Trophoblast cell (in vitro differentiated cells and primary cell): ENCODE measurements around the gene RNF25. TPM values are rescaled to one million over a fixed set of nuclear protein-coding genes. Genes with fewer than 3 reads are reported as not detected.

Experiments used
- DNase-seq, 2 donors: peaks; one replicate each; pipeline ENCODE4 v3.0.0-alpha.2; 2016
- H2AFZ ChIP-seq: 2 replicates; pipeline ENCODE4 v1.6.1; 2013; ENCODE audit warnings: low read length, moderate library complexity, mild to moderate bottlenecking; ENCODE audit not compliant: insufficient read depth, poor library complexity
- H2AK5ac ChIP-seq: 2 replicates; pipeline ENCODE4 v1.6.1; 2013; ENCODE audit warnings: mild to moderate bottlenecking, low read length
- H2BK120ac ChIP-seq: 2 replicates; pipeline ENCODE4 v1.6.1; 2013; ENCODE audit warnings: low read length, mild to moderate bottlenecking, moderate library complexity; ENCODE audit not compliant: insufficient read depth, poor library complexity
- H2BK12ac ChIP-seq: 2 replicates; pipeline ENCODE4 v1.6.1; 2013; ENCODE audit warnings: mild to moderate bottlenecking, low read length, moderate library complexity
- H2BK5ac ChIP-seq: 2 replicates; pipeline ENCODE4 v1.6.1; 2013; ENCODE audit warnings: low read length, low read depth, moderate library complexity, mild to moderate bottlenecking; ENCODE audit not compliant: poor library complexity
- H3K14ac ChIP-seq: 2 replicates; pipeline ENCODE4 v1.6.1; 2013; ENCODE audit warnings: mild to moderate bottlenecking, low read length
- H3K18ac ChIP-seq: 2 replicates; pipeline ENCODE4 v1.6.1; 2013; ENCODE audit warnings: mild to moderate bottlenecking, low read length
- H3K23ac ChIP-seq: 2 replicates; pipeline ENCODE4 v1.6.1; 2013; ENCODE audit warnings: low read length
- H3K27ac ChIP-seq: 2 replicates; pipeline ENCODE4 v1.5.1; 2013; ENCODE audit warnings: low read depth, mild to moderate bottlenecking, inconsistent platforms, low read length, moderate library complexity
- H3K27me3 ChIP-seq: 2 replicates; pipeline ENCODE4 v1.6.1; 2013; ENCODE audit warnings: inconsistent platforms, mild to moderate bottlenecking, low read length, moderate library complexity; ENCODE audit not compliant: insufficient read depth
- H3K36me3 ChIP-seq, 2 experiments: 1 replicate in 1 of 2; 2 replicates in 1 of 2; pipeline ENCODE4 v1.6.1; 2013; ENCODE audit warnings: low read length in 2 of 2, mild to moderate bottlenecking in 2 of 2, moderate library complexity in 1 of 2; ENCODE audit not compliant: insufficient read depth in 2 of 2, control insufficient read depth in 1 of 2
- H3K4ac ChIP-seq: 2 replicates; pipeline ENCODE4 v1.6.1; 2013; ENCODE audit warnings: low read depth, mild to moderate bottlenecking, low read length, moderate library complexity
- H3K4me1 ChIP-seq, 2 experiments: 1 replicate in 1 of 2; 2 replicates in 1 of 2; pipeline ENCODE4 v1.6.1; 2013; ENCODE audit warnings: low read length in 2 of 2, mild to moderate bottlenecking in 2 of 2, moderate library complexity in 1 of 2; ENCODE audit not compliant: insufficient read depth in 2 of 2, control insufficient read depth in 1 of 2
- H3K4me2 ChIP-seq: 2 replicates; pipeline ENCODE4 v1.6.1; 2013; ENCODE audit warnings: inconsistent platforms, mild to moderate bottlenecking, low read length, moderate library complexity
- H3K4me3 ChIP-seq: 2 replicates; pipeline ENCODE4 v1.5.1; 2013; ENCODE audit warnings: mild to moderate bottlenecking, low read depth, low read length, inconsistent platforms
- H3K79me1 ChIP-seq: one replicate; pipeline ENCODE4 v1.6.1; 2013; ENCODE audit warnings: low read length
- H3K79me2 ChIP-seq: 2 replicates; pipeline ENCODE4 v1.6.1; 2013; ENCODE audit warnings: low read length, mild to moderate bottlenecking; ENCODE audit not compliant: control insufficient read depth, insufficient read depth, poor library complexity
- H3K9ac ChIP-seq: 2 replicates; pipeline ENCODE4 v1.6.1; 2013; ENCODE audit warnings: mild to moderate bottlenecking, low read length
- H3K9me3 ChIP-seq: 2 replicates; pipeline ENCODE4 v1.6.1; 2013; ENCODE audit warnings: low read depth, mild to moderate bottlenecking, control low read depth, inconsistent platforms, low read length; ENCODE audit not compliant: insufficient read depth
- H4K12ac ChIP-seq: 2 replicates; pipeline ENCODE4 v1.6.1; 2013; ENCODE audit warnings: low read depth, mild to moderate bottlenecking, low read length, moderate library complexity
- H4K8ac ChIP-seq: 2 replicates; pipeline ENCODE4 v1.6.1; 2013; ENCODE audit warnings: low read depth, mild to moderate bottlenecking, low read length, moderate library complexity
- H4K91ac ChIP-seq: one replicate; pipeline ENCODE4 v1.6.1; 2013; ENCODE audit warnings: low read depth, mild to moderate bottlenecking, low read length, moderate library complexity
- WGBS: extraction: QIAGEN DNeasy Blood & Tissue Kit; methylation state at CpG from one replicate; pipeline ENCODE4 v1.1.7; 2013; ENCODE audit warnings: missing lambda C conversion rate; ENCODE audit not compliant: insufficient read length, insufficient coverage; ENCODE audit errors: extremely low coverage; 5-methylcytosine and 5-hydroxymethylcytosine counted together
- polyA plus RNA-seq: library from polyadenylated mRNA; stranded (reverse); fragments of 200-250 nt; gene quantifications from 2 replicates; pipeline ENCODE4 v1.2.3, GENCODE V29; 2013

RNF25 gene, protein sequence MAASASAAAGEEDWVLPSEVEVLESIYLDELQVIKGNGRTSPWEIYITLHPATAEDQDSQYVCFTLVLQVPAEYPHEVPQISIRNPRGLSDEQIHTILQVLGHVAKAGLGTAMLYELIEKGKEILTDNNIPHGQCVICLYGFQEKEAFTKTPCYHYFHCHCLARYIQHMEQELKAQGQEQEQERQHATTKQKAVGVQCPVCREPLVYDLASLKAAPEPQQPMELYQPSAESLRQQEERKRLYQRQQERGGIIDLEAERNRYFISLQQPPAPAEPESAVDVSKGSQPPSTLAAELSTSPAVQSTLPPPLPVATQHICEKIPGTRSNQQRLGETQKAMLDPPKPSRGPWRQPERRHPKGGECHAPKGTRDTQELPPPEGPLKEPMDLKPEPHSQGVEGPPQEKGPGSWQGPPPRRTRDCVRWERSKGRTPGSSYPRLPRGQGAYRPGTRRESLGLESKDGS
- polyA plus RNA-seq, result 18.4 and 18.5 TPM in 2 replicates

- peak within 1 kb of the TSS; percentile 71 for H3K4me2 ChIP-seq
- peaks cover 8 to 15% of the 10 kb centered on the region in 2 experiments for H3K36me3 ChIP-seq
- H2BK12ac ChIP-seq, result peak within 1 kb of the TSS; percentile 2
- no CpG with 5 or more reads among the region's 49 CpGs for WGBS
- H4K91ac ChIP-seq, result peak within 1 kb of the TSS; percentile 49
- H3K4ac ChIP-seq, result peak within 1 kb of the TSS; percentile 5
- DNase-seq, result peak; percentile 76 to 87
- no peaks in the 10 kb centered on the region for H3K9me3 ChIP-seq
- H3K4me3 ChIP-seq, result peak within 1 kb of the TSS; percentile 98
- H3K18ac ChIP-seq, result peak within 1 kb of the TSS; percentile 23
- peak within 1 kb of the TSS; percentile 79 for H4K8ac ChIP-seq
- no peaks in the 10 kb centered on the region for H3K27me3 ChIP-seq
- H2BK5ac ChIP-seq, result no peak within 1 kb of the TSS
- peak within 1 kb of the TSS; percentile 37 for H2BK120ac ChIP-seq
- H3K27ac ChIP-seq, result peak within 1 kb of the TSS; percentile 47
- H3K79me2 ChIP-seq, result no peaks in the 10 kb centered on the region
- H3K9ac ChIP-seq, result peak within 1 kb of the TSS; percentile 89
- peaks cover 8% of the 10 kb centered on the region for H3K79me1 ChIP-seq
- no peak within 1 kb of the TSS for H3K23ac ChIP-seq
- peak within 1 kb of the TSS; percentile 48 for H2AK5ac ChIP-seq
- peak within 1 kb of the TSS; percentile 75 for H3K14ac ChIP-seq
- H4K12ac ChIP-seq, result peak within 1 kb of the TSS; percentile 71
- H3K4me1 ChIP-seq, result peaks cover 0 to 11% of the 10 kb centered on the region in 2 experiments
- H2AFZ ChIP-seq, result peak within 1 kb of the TSS; percentile 28
Observed at GRCh38 chr2:218671654-218672566, at the start of gene RNF25, which contains the start of gene STK36. RNF25 (minus strand) TSS chr2:218672002; CDS start chr2:218671970, 32 bp downstream. STK36 (plus strand) TSS chr2:218672086; CDS start chr2:218672830, 744 bp downstream.

GRCh38 chr2:218721488-218721887 is 49.7 kb upstream of the RNF25 start:
- H3K27ac ChIP-seq, result no peak overlapping the region
- peak overlapping the region; percentile 70 for H3K9ac ChIP-seq
- no peak overlapping the region for H3K4me3 ChIP-seq
- no peak overlapping the region for H4K8ac ChIP-seq
- H3K79me2 ChIP-seq, result no peaks in the 10 kb centered on the region
- H3K4me2 ChIP-seq, result no peak overlapping the region
- no peak overlapping the region for H3K23ac ChIP-seq
- H2BK12ac ChIP-seq, result no peak overlapping the region
- no peak overlapping the region for H2AK5ac ChIP-seq
- H4K91ac ChIP-seq, result no peak overlapping the region
- H3K9me3 ChIP-seq, result no peaks in the 10 kb centered on the region
- no peak overlapping the region for H4K12ac ChIP-seq
- no peak overlapping the region for H2AFZ ChIP-seq
- H2BK5ac ChIP-seq, result no peak overlapping the region
- no peak overlapping the region for H3K18ac ChIP-seq
- H3K4me1 ChIP-seq, result peaks cover 0 to 2% of the 10 kb centered on the region in 2 experiments
- H3K79me1 ChIP-seq, result no peaks in the 10 kb centered on the region
- peaks cover 2 to 3% of the 10 kb centered on the region in 2 experiments for H3K36me3 ChIP-seq
- H2BK120ac ChIP-seq, result no peak overlapping the region
- H3K27me3 ChIP-seq, result no peaks in the 10 kb centered on the region
- H3K4ac ChIP-seq, result no peak overlapping the region
- H3K14ac ChIP-seq, result no peak overlapping the region
- no peak for DNase-seq

DNA sequence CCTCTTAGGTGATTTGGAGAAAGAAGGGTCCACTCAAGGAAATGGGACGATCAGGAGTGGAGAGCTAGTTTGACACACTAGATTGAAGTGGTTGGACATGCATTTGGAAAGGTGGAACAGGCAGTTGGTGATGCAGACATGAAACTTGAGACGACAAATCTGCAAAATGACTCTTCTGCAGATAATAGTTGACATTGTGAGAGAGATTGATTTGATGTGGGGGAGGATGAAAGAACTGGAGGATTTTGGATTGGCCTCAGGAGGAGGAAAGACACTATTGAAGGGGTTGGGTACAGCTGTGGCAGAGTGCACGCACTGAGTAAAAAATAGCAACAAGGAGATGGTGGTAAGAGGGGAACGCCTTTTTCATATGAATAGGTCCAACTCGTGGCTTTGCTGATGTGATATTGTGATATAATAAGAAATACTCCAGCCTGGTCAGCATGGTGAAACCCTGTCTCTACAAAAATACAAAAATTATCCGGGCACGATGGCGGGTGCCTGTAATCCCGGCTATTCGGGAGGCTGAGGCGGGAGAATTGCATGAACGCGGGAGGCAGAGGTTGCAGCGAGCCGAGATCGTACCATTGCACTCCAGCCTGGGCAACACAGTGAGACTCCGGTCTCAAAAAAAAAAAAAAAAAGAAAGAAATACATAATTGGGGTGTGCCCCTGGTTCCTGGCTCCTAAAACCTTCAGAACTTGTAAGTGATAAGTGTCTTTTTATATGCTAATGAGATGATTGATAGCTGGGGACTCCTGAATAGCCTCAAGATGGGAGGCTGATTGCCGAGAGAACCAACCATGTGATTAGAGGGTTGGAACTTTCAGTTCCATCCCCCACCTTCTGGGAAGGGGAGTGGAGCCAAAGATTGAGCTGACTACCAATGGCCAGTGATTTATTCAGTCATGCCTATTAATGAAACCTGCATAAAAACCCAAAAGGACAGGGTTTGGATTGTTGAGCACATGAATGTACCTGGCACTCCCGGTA is 48.5 kb upstream of the RNF25 start:
- WGBS, result no CpG with 5 or more reads among the region's 19 CpGs
- no peak overlapping the region for H2BK12ac ChIP-seq

More for the DNA sequence above, 48.5 kb upstream of the RNF25 start:
- DNase-seq, result no peak
- H3K14ac ChIP-seq, result no peak overlapping the region
- H3K4ac ChIP-seq, result peak overlapping the region; percentile 12
- no peak overlapping the region for H2BK5ac ChIP-seq
- no peak overlapping the region for H3K27ac ChIP-seq
- H4K91ac ChIP-seq, result no peak overlapping the region
- H4K12ac ChIP-seq, result no peak overlapping the region
- H2AK5ac ChIP-seq, result no peak overlapping the region
- H3K4me2 ChIP-seq, result no peak overlapping the region
- H3K18ac ChIP-seq, result no peak overlapping the region
- no peaks in the 10 kb centered on the region for H3K79me2 ChIP-seq
- no peak overlapping the region for H3K23ac ChIP-seq
- no peaks in the 10 kb centered on the region for H3K79me1 ChIP-seq
- H3K9ac ChIP-seq, result no peak overlapping the region
- H3K9me3 ChIP-seq, result no peaks in the 10 kb centered on the region
- H3K36me3 ChIP-seq, result peaks cover 2 to 4% of the 10 kb centered on the region in 2 experiments
- no peak overlapping the region for H2BK120ac ChIP-seq
- peaks cover 0 to 2% of the 10 kb centered on the region in 2 experiments for H3K4me1 ChIP-seq
- no peak overlapping the region for H2AFZ ChIP-seq
- no peak overlapping the region for H3K4me3 ChIP-seq
- H4K8ac ChIP-seq, result no peak overlapping the region
- H3K27me3 ChIP-seq, result no peaks in the 10 kb centered on the region
